H1 (cell line): ENCODE results near the gene MADD. TPM values are rescaled to one million over a fixed set of nuclear protein-coding genes. Genes with fewer than 3 reads are reported as not detected.

Experiments used
- CTCF ChIA-PET: fragments of 300-600 bp; sonication (Branson Sonifier 250); formaldehyde crosslinking; loops from one replicate; lab custom pipeline; 2021; ENCODE audit not compliant: partially characterized antibody; lab: Charles Lee
- POLR2A ChIA-PET: fragments of 300-600 bp; sonication (Branson Sonifier 250); formaldehyde crosslinking; loops from one replicate; lab custom pipeline; 2021; ENCODE audit warnings: inconsistent platforms; ENCODE audit not compliant: partially characterized antibody; lab: Charles Lee
- DNase-seq, 2 experiments: peaks; one replicate each; pipeline versions ENCODE4 v3.0.0 to v3.0.0-alpha.2; 2010 to 2022; ENCODE audit warnings: low spot score in 2 of 2, low read depth in 1 of 2, mixed read lengths in 1 of 2
- FAIRE-seq: peaks from 2 replicates; lab custom pipeline; 2011; peaks lifted over from hg19 to GRCh38; lab: Jason Lieb, UNC
- H2AFZ ChIP-seq: 2 replicates; pipeline ENCODE4 v1.8.1; 2012; ENCODE audit warnings: low read length, inconsistent platforms
- H2AK5ac ChIP-seq: 2 replicates; pipeline ENCODE4 v1.6.1; 2013; ENCODE audit warnings: low read depth, low read length
- H2BK120ac ChIP-seq: replicated peaks from 2 replicates; pipeline ENCODE3; 2013; ENCODE audit warnings: low read depth, low read length, inconsistent platforms
- H2BK12ac ChIP-seq: 2 replicates; pipeline ENCODE4 v1.6.1; 2013; ENCODE audit warnings: low read depth, low read length
- H2BK15ac ChIP-seq: 2 replicates; pipeline ENCODE4 v1.6.1; 2013; ENCODE audit warnings: low read length
- H2BK20ac ChIP-seq: 2 replicates; pipeline ENCODE4 v1.6.1; 2013; ENCODE audit warnings: low read length
- H2BK5ac ChIP-seq: 2 replicates; pipeline ENCODE4 v1.6.1; 2013; ENCODE audit warnings: low read depth, low read length
- H3K14ac ChIP-seq: 2 replicates; pipeline ENCODE4 v1.6.1; 2013; ENCODE audit warnings: inconsistent platforms; ENCODE audit not compliant: insufficient read length
- H3K18ac ChIP-seq: 2 replicates; pipeline ENCODE4 v1.6.1; 2013; ENCODE audit warnings: low read length; ENCODE audit errors: extremely low read depth
- H3K23ac ChIP-seq: 2 replicates; pipeline ENCODE4 v1.6.1; 2013; ENCODE audit warnings: inconsistent platforms; ENCODE audit not compliant: insufficient read length
- H3K23me2 ChIP-seq: 2 replicates; pipeline ENCODE4 v1.6.1; 2013; ENCODE audit warnings: low read depth, low read length
- H3K27ac ChIP-seq: 2 replicates; pipeline ENCODE4 v1.6.1; 2011; ENCODE audit warnings: low read depth, low read length, inconsistent platforms
- H3K27me3 ChIP-seq, 4 experiments: replicated peaks in 1 of 4; 1 replicate in 1 of 4; 2 replicates in 3 of 4; pipeline versions ENCODE4 v1.6.1 to v1.8.1; 2011 to 2013; ENCODE audit warnings: low read length in 3 of 4, mild to moderate bottlenecking in 3 of 4, inconsistent platforms in 2 of 4, mixed read lengths in 2 of 4, moderate library complexity in 1 of 4; ENCODE audit not compliant: control insufficient read depth in 3 of 4, insufficient read depth in 3 of 4; ENCODE audit errors: extremely low read depth in 1 of 4
- H3K36me3 ChIP-seq, 4 experiments: 2 replicates each; pipeline versions ENCODE4 v1.6.1 to v1.8.1; 2011 to 2013; ENCODE audit warnings: mild to moderate bottlenecking in 4 of 4, low read length in 3 of 4, moderate library complexity in 2 of 4, control low read depth in 1 of 4, inconsistent platforms in 1 of 4; ENCODE audit not compliant: insufficient read depth in 4 of 4, control insufficient read depth in 2 of 4
- H3K4ac ChIP-seq: replicated peaks from 2 replicates; pipeline ENCODE3; 2013; ENCODE audit warnings: low read length, low read depth, mixed read lengths, inconsistent platforms; ENCODE audit not compliant: insufficient read length
- H3K4me1 ChIP-seq, 4 experiments: replicated peaks in 1 of 4; 1 replicate in 1 of 4; 2 replicates in 3 of 4; pipeline versions ENCODE4 v1.6.1 to v1.8.1; 2011 to 2013; ENCODE audit warnings: low read length in 3 of 4, inconsistent platforms in 2 of 4, mixed read lengths in 1 of 4; ENCODE audit not compliant: insufficient read depth in 4 of 4, control insufficient read depth in 3 of 4
- H3K4me2 ChIP-seq, 2 experiments: 2 replicates each; pipeline versions ENCODE4 v1.6.1 to v1.8.1; 2011 to 2013; ENCODE audit warnings: low read depth in 2 of 2, low read length in 2 of 2, control low read depth in 1 of 2, inconsistent platforms in 1 of 2, mild to moderate bottlenecking in 1 of 2; ENCODE audit not compliant: insufficient read depth in 1 of 2
- H3K4me3 ChIP-seq, 4 experiments: fragments of 200-600, 300-600 bp in 1 of 4; sonication (generic), shearing (Covaris generic), sonication (Bioruptor Twin) in 1 of 4; 2 replicates each; pipeline versions ENCODE4 v1.5.1 to v1.8.1; 2011 to 2016; ENCODE audit warnings: low read length in 4 of 4, low read depth in 3 of 4, control low read depth in 2 of 4, inconsistent platforms in 2 of 4, mild to moderate bottlenecking in 2 of 4, mixed read lengths in 1 of 4, moderate library complexity in 1 of 4; ENCODE audit not compliant: insufficient read depth in 2 of 4; ENCODE audit errors: extremely low read depth in 1 of 4
- H3K56ac ChIP-seq: replicated peaks from 2 replicates; pipeline ENCODE3; 2013; ENCODE audit warnings: low read depth, mild to moderate bottlenecking, mixed read lengths, low read length, inconsistent platforms; ENCODE audit not compliant: insufficient read length
- H3K79me1 ChIP-seq: 2 replicates; pipeline ENCODE4 v1.6.1; 2013; ENCODE audit warnings: low read depth, low read length, control low read depth
- H3K79me2 ChIP-seq, 2 experiments: 2 replicates each; pipeline versions ENCODE4 v1.6.1 to v1.8.1; 2012 to 2013; ENCODE audit warnings: low read length in 2 of 2, mild to moderate bottlenecking in 2 of 2, inconsistent platforms in 1 of 2; ENCODE audit not compliant: insufficient read depth in 2 of 2, control insufficient read depth in 1 of 2
- H3K9ac ChIP-seq, 4 experiments: replicated peaks in 1 of 4; 1 replicate in 1 of 4; 2 replicates in 3 of 4; pipeline versions ENCODE4 v1.6.1 to v1.8.1; 2011 to 2013; ENCODE audit warnings: low read depth in 3 of 4, low read length in 3 of 4, control low read depth in 2 of 4, mild to moderate bottlenecking in 2 of 4, moderate library complexity in 2 of 4, inconsistent platforms in 1 of 4; ENCODE audit errors: extremely low read depth in 1 of 4
- H3K9me3 ChIP-seq, 2 experiments: 2 replicates each; pipeline versions ENCODE4 v1.6.1 to v1.8.1; 2012 to 2013; ENCODE audit warnings: mild to moderate bottlenecking in 2 of 2, moderate library complexity in 2 of 2, control low read depth in 1 of 2, inconsistent platforms in 1 of 2, low read depth in 1 of 2, low read length in 1 of 2, mixed read lengths in 1 of 2; ENCODE audit not compliant: insufficient read depth in 2 of 2
- H4K20me1 ChIP-seq, 2 experiments: replicated peaks in 1 of 2; 2 replicates each; pipeline versions ENCODE3 to v1.8.1; 2011 to 2013; ENCODE audit warnings: inconsistent platforms in 2 of 2, low read length in 2 of 2, mild to moderate bottlenecking in 1 of 2; ENCODE audit not compliant: insufficient read depth in 2 of 2, control insufficient read depth in 1 of 2
- H4K5ac ChIP-seq: 2 replicates; pipeline ENCODE4 v1.6.1; 2013; ENCODE audit warnings: low read length, low read depth, mixed read lengths, inconsistent platforms; ENCODE audit not compliant: insufficient read length
- H4K8ac ChIP-seq: 2 replicates; pipeline ENCODE4 v1.8.0; 2013; ENCODE audit warnings: mild to moderate bottlenecking, moderate library complexity, low read length, inconsistent platforms; ENCODE audit not compliant: insufficient read depth; ENCODE audit errors: extremely low read depth
- H4K91ac ChIP-seq: replicated peaks from 2 replicates; pipeline ENCODE3; 2013; ENCODE audit warnings: low read length, mixed read lengths, inconsistent platforms; ENCODE audit not compliant: insufficient read length
- CEBPB ChIP-seq: IDR thresholded peaks from 2 replicates; pipeline ENCODE4 v1.6.1; 2012; ENCODE audit warnings: low read depth, low read length
- EZH2 ChIP-seq: fragments of 200-600 bp; sonication (generic); IDR thresholded peaks from 2 replicates; pipeline ENCODE4 v1.7.1; 2012; ENCODE audit warnings: low read depth, mild to moderate bottlenecking, moderate library complexity, low read length, inconsistent platforms; ENCODE audit not compliant: severe bottlenecking
- JUND ChIP-seq: IDR thresholded peaks from 2 replicates; pipeline ENCODE4 v1.6.1; 2011; ENCODE audit warnings: mild to moderate bottlenecking, improper control_type of control experiment, low read length
- KDM4A ChIP-seq: IDR thresholded peaks from one replicate; pipeline ENCODE4 v1.7.1; 2012; ENCODE audit warnings: low read depth, mild to moderate bottlenecking, moderate library complexity, low read length, inconsistent platforms; ENCODE audit not compliant: severe bottlenecking
- KDM5A ChIP-seq: fragments of 200-600 bp; IDR thresholded peaks from 2 replicates; pipeline ENCODE4 v1.7.1; 2012; ENCODE audit warnings: mild to moderate bottlenecking, low read length, inconsistent platforms, mixed read lengths
- MAFK ChIP-seq: IDR thresholded peaks from 2 replicates; pipeline ENCODE4 v1.6.1; 2012; ENCODE audit warnings: low read depth, mild to moderate bottlenecking, improper control_type of control experiment, low read length
- POLR2A ChIP-seq, 2 experiments: IDR thresholded peaks; 1 replicate in 1 of 2; 2 replicates in 1 of 2; pipeline ENCODE4 v1.6.1; 2011; ENCODE audit warnings: low read depth in 2 of 2, low read length in 2 of 2, mild to moderate bottlenecking in 2 of 2; ENCODE audit errors: control extremely low read depth in 1 of 2
- POU5F1 ChIP-seq: IDR thresholded peaks from 2 replicates; pipeline ENCODE4 v1.6.1; 2011; ENCODE audit warnings: low read depth, mild to moderate bottlenecking, low read length, moderate library complexity
- SUZ12 ChIP-seq: fragments of 200-600 bp; sonication (generic); IDR thresholded peaks from 2 replicates; pipeline ENCODE4 v1.6.1; 2012; ENCODE audit warnings: mild to moderate bottlenecking, inconsistent platforms, low read length, moderate library complexity, mixed read lengths
- TCF12 ChIP-seq: IDR thresholded peaks from 2 replicates; pipeline ENCODE4 v1.6.1; 2011; ENCODE audit warnings: low read depth, mild to moderate bottlenecking, low read length
- USF2 ChIP-seq: IDR thresholded peaks from 2 replicates; pipeline ENCODE4 v1.6.1; 2011; ENCODE audit warnings: low read length, improper control_type of control experiment
- WGBS, 2 experiments: shearing (Covaris generic) in 1 of 2; methylation state at CpG; one replicate each; pipeline versions ENCODE4 v1.1.6 to v1.1.7; 2013 to 2015; ENCODE audit warnings: low lambda C conversion rate in 2 of 2, mixed read lengths in 2 of 2, inconsistent platforms in 1 of 2, low coverage in 1 of 2, missing lambda C conversion rate in 1 of 2; ENCODE audit not compliant: insufficient replicate concordance in 2 of 2, insufficient coverage in 1 of 2, insufficient read length in 1 of 2; ENCODE audit errors: extremely low coverage in 1 of 2, missing lambda C conversion rate in 1 of 2; 5-methylcytosine and 5-hydroxymethylcytosine counted together
- polyA plus RNA-seq, 7 experiments: library from polyadenylated mRNA; depleted of rRNA in 3 of 7; stranded (reverse) in 5 of 7; unstranded in 2 of 7; fragments of >200 nt in 5 of 7; fragments of 200-250 nt in 2 of 7; gene quantifications; 1 replicate in 5 of 7; 2 replicates in 1 of 7; 4 replicates in 1 of 7; pipeline versions ENCODE4 v1.2.1 to v1.2.3, GENCODE V29; 2011 to 2013; ENCODE audit warnings: missing spikeins in 2 of 7, mixed read lengths in 2 of 7
- total RNA-seq: library from RNA; stranded (reverse); fragmentation: NEBNext Ultra II Directional; extraction: Animal tissue kit (Norgen Biotek cat#: 25700); gene quantifications from 2 replicates; pipeline ENCODE4 v1.2.1, GENCODE V29; 2021

The MADD gene
- total and polyA plus RNA-seq, 2 of the 8 experiments (the other 6 are each of a cell fraction or from before 2014, with no cell fraction given) = 32.5 to 45.4 TPM

DNA sequence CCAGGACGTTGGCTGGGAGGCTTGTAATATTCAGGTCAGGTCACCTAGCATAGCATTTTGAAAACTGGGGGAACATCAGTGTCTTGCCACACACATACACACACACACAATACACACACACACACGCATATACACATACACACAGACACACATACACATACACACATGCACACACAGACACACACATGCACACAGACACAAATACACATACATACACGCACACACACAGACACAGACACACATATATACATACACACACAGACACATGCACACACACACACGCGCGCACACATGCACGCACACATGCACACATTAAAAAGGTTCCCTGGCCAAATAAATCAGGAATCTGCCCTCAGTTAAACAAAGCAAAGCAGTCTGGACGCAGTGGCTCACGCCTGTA lies 70.1 kb downstream of the MADD start:
- peak overlapping the region; percentile 97; the same call in 1 of the 2 replicates for H2AK5ac ChIP-seq
- H3K27ac ChIP-seq = no peak overlapping the region
- no peaks in the 10 kb centered on the region for H3K27me3 ChIP-seq
- no peak overlapping the region for H3K4me3 ChIP-seq
- ChIA-PET POLR2A (no interaction called here), CTCF (interaction anchor here (1.4 to 1.9 kb wide), 3 partner anchors 10 to 71 kb away, joined by 3 to 7 read pairs (median 6); no protein-coding TSS in a partner anchor)
- H3K56ac ChIP-seq = peak overlapping the region; percentile 46
- TF ChIP-seq CEBPB (no peak), POLR2A (IDR thresholded peaks at IDR 0.05; ENCODE audit: control extremely low read depth in 1 of 2, low read depth in 2 of 2, low read length in 2 of 2) (no peak), KDM5A (no peak), POU5F1 (no peak), MAFK (no peak), JUND (no peak), TCF12 (no peak), KDM4A (no peak), EZH2 (no peak), USF2 (no peak), SUZ12 (no peak)
- H3K4me2 ChIP-seq = no peak overlapping the region
- peaks cover 0 to 3% of the 10 kb centered on the region in 2 experiments for H4K20me1 ChIP-seq
- H3K23me2 ChIP-seq = peaks cover 2% of the 10 kb centered on the region; the same call in 1 of the 2 replicates
- no peak overlapping the region for H2BK20ac ChIP-seq
- no peak overlapping the region for H3K14ac ChIP-seq
- no peaks in the 10 kb centered on the region for H3K4me1 ChIP-seq
- 91% methylated on average over 9 of the region's 9 CpGs; no CpG with 5 or more reads in 1 of the 2 experiments for WGBS, 2 experiments
- DNase-seq (no peak), FAIRE-seq (no peak)
- H2BK15ac ChIP-seq = no peak overlapping the region
- H4K91ac ChIP-seq = no peak overlapping the region
- no peak overlapping the region for H2BK120ac ChIP-seq
- no peak overlapping the region for H3K4ac ChIP-seq
- no peaks in the 10 kb centered on the region for H3K9me3 ChIP-seq
- no peak overlapping the region for H2BK12ac ChIP-seq
- no peak overlapping the region for H2BK5ac ChIP-seq
- no peak overlapping the region for H3K18ac ChIP-seq
- H3K9ac ChIP-seq = no peak overlapping the region
- H3K79me2 ChIP-seq = no peaks in the 10 kb centered on the region
- H4K8ac ChIP-seq = no peak overlapping the region
- H3K79me1 ChIP-seq = no peaks in the 10 kb centered on the region; the same call in 1 of the 2 replicates
- H3K36me3 ChIP-seq = no peaks in the 10 kb centered on the region
- H4K5ac ChIP-seq = no peak overlapping the region
- H3K23ac ChIP-seq = no peak overlapping the region
- no peak overlapping the region for H2AFZ ChIP-seq
